ENCODE measurements around the gene DMWD.
"Not testable (repeated sequence)": the region's sequence is repeated elsewhere in the genome, so short reads cannot be mapped to it uniquely, and the experiment has no call there.

DNA sequence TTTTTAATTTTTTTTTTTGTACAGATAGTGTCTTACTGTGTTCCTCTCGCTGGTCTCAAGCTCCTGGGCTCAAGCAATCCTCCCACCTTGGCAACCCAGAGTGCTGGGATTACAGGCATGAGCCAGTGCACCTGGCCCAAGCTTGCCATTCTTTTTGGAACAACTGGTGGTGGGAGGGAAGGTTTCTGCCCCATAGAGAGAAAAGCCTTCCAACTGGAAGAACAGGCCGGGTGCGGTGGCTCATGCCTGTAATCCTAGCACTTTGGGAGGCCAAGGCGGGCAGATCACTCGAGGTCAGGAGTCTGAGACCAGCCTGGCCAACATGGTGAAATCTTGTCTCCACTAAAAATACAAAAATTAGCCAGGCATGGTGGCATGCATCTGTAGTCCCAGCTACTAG lies 6.9 kb upstream of the DMWD start:
- TF ChIP-seq ATF7 (IDR thresholded peaks at IDR 0.05); ATF7 (CRISPR knock-in tag; IDR thresholded peaks at IDR 0.05); ZBTB8A (CRISPR knock-in tag; IDR thresholded peaks at IDR 0.05; ENCODE audit: borderline replicate concordance, low read depth); EP300 (IDR thresholded peaks at IDR 0.05; ENCODE audit: low read depth in 2 of 2, low read length in 2 of 2); EP300 (CRISPR knock-in tag; IDR thresholded peaks at IDR 0.05; ENCODE audit: borderline replicate concordance); ZSCAN29 (CRISPR knock-in tag; conservative IDR thresholded peaks at IDR 0.05); TCF7L2 (IDR thresholded peaks at IDR 0.05; ENCODE audit: low read depth, low read length); KDM4B (CRISPR knock-in tag; IDR thresholded peaks at IDR 0.05); EZH2 (conservative IDR thresholded peaks at IDR 0.05; ENCODE audit: low read depth, low read length); ZNF550 (CRISPR knock-in tag; IDR thresholded peaks at IDR 0.05; ENCODE audit: borderline replicate concordance); NBN (conservative IDR thresholded peaks at IDR 0.05); TBX2 (CRISPR knock-in tag; IDR thresholded peaks at IDR 0.05; ENCODE audit: borderline replicate concordance); SRSF4 (IDR thresholded peaks at IDR 0.05; ENCODE audit: low read depth, low read length, poor library complexity, severe bottlenecking): not testable (repeated sequence)
- TF ChIP-seq, protein P1, sequence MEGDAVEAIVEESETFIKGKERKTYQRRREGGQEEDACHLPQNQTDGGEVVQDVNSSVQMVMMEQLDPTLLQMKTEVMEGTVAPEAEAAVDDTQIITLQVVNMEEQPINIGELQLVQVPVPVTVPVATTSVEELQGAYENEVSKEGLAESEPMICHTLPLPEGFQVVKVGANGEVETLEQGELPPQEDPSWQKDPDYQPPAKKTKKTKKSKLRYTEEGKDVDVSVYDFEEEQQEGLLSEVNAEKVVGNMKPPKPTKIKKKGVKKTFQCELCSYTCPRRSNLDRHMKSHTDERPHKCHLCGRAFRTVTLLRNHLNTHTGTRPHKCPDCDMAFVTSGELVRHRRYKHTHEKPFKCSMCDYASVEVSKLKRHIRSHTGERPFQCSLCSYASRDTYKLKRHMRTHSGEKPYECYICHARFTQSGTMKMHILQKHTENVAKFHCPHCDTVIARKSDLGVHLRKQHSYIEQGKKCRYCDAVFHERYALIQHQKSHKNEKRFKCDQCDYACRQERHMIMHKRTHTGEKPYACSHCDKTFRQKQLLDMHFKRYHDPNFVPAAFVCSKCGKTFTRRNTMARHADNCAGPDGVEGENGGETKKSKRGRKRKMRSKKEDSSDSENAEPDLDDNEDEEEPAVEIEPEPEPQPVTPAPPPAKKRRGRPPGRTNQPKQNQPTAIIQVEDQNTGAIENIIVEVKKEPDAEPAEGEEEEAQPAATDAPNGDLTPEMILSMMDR (CRISPR knock-in tag; IDR thresholded peaks at IDR 0.05) = not testable (repeated sequence)
